HG03354 (cell line): ENCODE measurements around the gene ARAF.
"Not testable (repeated sequence)": the region's sequence is repeated elsewhere in the genome, so short reads cannot be mapped to it uniquely, and the experiment has no call there.

Experiments
- ATAC-seq: cut with Tn5 transposase; IDR thresholded peaks from one replicate; pipeline ENCODE4 v1.9.1; 2021; ENCODE audit warnings: mild to moderate bottlenecking; ENCODE audit not compliant: unreplicated experiment, poor library complexity, severe bottlenecking

ARAF gene

DNA sequence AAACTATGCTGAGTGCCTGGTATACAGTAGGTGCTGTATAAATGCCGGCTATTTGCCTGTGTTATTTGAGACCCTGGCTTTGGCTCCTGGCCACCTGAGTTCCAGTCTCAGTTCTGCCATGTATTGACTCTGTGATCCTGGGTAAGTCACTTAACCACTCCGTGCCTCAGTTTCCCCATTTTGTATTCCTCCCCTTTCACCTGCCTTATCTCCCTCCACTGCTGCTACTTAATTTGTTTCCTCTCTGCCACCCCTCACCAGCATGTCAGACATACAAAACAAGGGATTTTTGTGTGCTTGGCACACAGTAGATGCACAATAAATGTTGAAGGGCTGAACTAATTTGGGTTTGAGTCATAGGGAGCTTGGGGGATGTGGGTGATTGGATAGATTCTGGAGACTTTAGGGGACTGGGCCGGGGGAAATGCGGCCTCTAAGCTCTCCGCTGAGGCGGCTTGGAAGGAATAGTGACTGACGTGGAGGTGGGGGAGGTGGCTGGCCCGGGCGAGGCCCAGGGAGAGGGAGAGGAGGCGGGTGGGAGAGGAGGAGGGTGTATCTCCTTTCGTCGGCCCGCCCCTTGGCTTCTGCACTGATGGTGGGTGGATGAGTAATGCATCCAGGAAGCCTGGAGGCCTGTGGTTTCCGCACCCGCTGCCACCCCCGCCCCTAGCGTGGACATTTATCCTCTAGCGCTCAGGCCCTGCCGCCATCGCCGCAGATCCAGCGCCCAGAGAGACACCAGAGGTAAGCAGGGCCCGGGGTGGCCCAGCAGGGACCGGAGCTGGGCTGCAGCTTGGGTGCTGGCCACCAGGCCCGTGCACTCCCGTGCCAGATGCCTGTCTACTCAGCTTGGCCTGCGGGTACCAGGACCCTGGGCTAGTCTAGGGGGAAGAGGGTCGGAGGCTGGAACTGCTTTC lies 21.0 kb downstream of the ARAF start, which contains the start of gene TIMP1:
TIMP1 (plus strand) TSS at position 706 of the 917 bp plus-strand sequence. CDS start 980 bp downstream, outside the sequence.
- peak; percentile 83 for ATAC-seq

DNA sequence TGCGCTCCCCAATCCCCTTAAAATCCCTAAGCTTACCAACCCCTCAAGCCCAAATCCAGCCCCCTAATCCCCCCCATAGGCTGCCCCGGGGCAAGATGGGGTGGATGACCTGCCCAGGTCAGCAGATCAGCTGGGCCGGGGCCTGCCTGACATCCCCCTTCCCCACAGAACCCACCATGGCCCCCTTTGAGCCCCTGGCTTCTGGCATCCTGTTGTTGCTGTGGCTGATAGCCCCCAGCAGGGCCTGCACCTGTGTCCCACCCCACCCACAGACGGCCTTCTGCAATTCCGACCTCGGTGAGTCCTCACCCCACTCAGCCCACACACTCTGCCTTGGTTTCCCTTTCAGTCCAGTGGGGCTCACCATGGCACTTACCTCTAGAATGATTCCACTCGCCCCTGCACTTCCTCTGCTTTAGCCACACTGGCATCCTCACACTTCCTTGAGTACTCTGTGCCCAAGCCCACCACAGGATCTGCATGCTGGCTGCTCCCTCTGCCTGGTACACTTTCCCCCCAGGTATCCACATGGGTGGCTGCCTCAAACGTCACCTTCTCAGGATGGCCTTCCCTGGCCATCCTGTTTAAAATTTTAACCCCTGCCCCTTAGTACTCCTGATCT lies 22.3 kb downstream of the ARAF start:
- no peak for ATAC-seq

DNA sequence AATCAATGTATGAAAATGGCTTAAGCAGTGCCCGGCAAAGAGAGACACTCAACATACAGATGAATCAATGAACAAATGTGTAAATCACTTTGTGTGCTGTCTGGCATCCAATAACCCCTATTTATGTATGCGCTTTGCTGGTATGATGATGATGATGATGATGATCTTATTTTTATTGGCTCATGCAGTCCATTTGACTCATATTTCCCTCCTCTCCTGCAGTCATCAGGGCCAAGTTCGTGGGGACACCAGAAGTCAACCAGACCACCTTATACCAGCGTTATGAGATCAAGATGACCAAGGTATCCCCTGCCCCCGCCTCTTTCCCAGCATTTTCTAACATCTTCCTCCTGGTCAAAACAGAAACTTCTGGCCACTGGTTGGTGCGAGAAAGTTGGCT lies 23.7 kb downstream of the ARAF start:
- ATAC-seq, result no peak

DNA sequence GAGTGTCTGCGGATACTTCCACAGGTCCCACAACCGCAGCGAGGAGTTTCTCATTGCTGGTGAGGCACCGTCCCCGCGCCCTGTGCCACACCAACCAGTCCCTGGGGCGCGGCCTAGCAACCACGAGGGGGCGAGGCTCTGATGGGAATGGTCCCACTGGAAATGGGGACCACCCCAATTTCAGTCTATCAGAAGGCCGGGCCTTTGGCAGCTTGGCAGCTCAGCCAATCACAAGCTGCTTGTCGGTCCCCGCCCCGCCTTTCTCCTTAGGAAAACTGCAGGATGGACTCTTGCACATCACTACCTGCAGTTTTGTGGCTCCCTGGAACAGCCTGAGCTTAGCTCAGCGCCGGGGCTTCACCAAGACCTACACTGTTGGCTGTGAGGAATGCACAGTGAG lies 24.3 kb downstream of the ARAF start:
- no peak for ATAC-seq

DNA sequence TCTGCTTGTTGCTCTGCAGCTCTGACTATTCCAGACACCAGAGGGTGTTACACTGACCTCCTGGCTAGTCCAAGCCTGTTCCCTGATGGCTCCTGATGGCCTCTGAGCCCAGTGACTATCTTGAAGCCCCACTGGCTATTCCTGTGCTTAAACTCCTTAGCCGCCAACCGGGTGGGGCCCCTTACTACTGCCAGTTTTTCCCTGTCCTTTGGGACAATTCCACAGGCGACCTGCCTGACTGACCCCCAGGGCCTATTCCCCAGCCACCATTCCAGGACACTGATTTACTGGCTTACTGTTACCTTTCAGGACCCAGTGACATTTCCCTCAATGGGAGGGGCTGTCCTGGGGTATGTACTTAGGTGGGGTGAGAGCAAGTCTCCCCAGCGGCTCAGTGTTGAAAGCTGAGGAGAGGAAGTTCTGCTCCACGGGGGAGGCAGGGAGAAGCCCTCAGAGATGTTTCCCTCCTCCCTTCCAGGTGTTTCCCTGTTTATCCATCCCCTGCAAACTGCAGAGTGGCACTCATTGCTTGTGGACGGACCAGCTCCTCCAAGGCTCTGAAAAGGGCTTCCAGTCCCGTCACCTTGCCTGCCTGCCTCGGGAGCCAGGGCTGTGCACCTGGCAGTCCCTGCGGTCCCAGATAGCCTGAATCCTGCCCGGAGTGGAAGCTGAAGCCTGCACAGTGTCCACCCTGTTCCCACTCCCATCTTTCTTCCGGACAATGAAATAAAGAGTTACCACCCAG lies 25.2 kb downstream of the ARAF start:
- ATAC-seq, result no peak

DNA sequence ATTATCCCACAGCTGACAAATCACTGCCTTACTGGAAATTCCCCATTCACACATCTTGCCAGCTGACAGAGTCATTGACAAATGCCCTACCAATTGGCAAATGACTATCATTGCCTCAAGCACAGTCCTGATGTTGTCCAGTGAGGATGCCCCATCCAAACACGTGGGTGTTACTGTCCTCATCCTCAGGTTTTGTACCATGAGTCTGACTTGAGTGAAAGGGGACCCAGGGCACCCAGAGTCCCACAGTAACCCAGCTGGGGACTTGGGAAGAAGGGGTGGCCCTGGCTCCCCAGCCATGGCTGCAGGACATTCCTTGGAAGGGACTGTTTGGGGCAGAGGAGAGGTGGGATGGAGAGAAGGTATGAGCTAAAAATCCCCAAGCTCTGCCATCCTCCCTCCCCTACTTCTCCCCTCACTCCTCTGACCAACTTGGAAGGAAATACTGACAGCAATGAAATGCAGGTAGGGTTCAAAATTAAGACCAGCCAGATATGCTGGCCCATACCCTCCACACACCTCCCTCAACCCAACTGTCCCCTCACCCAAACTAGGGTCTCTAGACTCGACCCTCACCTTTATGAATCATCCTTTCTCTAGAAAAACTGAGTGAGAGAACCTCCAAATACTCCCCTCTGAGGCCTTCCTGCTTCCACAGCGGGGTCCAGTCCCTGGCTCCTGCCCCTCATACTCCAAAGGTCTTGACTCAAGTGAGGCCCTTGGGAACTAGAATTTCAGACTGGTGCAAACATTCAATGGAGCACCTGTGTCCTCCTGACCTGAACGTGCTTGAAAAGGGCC lies 26.3 kb downstream of the ARAF start:
- no peak for ATAC-seq

DNA sequence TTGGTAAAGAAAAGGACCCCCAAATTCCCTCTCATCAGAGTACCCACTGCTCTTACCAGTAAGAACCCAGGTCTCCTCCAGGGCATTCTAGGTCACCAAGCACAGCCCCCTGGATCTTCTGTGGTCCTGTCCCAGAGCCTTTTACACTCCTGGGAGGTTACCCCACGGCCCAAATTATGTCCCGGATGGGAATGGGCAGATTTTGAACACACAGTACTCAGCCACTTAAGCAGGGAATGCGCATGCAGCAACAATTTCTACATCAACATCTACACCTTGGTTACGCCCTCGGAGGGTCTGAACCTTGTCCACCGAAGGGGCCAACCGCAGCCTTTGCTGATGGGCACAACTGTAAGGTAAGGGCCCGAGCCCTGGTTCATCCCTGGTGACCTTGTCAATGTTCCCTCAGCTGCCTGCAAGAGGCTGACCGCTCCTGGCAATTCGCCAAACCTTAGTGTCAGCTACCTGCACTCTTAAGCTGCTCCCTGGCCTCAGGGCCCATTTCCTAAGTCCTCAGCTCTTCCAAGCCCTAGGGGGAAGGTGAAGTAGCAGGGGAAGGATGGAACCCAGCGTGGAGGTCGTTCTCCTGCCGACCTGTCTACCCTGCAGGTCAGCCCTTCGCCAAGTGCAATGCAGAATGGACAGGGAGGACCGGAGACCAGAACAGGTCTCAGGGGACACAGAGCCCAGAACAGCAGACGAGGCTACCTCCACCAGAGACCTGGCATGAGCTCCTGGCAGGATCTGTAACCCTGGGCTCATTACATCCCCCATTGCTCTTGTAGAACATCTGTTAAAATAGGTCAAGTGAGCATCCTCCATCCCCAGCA lies 27.1 kb downstream of the ARAF start:
- no peak for ATAC-seq

DNA sequence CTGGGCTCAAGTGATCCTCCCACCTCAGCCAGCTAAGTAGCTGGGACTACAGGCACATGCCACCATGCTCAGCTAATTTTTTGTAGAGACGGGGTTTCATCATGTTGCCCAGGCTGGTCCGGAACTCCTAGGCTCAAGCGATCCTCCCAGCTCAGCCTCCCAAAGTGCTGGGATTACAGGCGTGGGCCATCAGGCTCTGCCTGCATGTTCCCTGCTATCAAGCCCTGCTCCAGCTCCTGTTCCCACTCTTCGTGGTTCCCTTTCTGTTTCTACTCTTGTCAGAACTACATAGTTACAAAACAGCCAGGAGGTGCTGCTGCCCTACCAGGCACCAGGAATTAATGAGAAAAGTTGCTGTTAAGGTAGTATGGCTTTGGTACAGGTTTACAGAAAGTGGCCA lies 30.0 kb downstream of the ARAF start:
- no peak for ATAC-seq

DNA sequence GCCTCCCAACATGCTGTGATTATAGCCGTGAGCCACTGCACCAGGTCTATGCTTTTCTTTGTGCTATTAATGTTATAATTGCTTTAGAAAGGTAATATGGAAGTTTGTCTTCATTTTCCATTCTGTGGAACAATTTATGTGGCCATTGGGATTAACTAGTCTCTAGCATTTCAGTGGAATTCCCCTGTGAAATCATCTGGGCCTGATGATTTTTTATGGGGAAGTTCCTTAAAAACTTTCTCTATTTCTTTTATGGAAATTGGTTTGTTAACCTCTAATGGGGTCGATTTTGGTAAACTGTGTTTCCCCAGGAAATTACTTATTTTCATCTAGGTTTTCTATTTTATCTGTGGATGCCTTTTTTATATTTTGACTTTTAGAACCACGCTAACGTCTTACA lies 32.5 kb downstream of the ARAF start:
- no peak for ATAC-seq

DNA sequence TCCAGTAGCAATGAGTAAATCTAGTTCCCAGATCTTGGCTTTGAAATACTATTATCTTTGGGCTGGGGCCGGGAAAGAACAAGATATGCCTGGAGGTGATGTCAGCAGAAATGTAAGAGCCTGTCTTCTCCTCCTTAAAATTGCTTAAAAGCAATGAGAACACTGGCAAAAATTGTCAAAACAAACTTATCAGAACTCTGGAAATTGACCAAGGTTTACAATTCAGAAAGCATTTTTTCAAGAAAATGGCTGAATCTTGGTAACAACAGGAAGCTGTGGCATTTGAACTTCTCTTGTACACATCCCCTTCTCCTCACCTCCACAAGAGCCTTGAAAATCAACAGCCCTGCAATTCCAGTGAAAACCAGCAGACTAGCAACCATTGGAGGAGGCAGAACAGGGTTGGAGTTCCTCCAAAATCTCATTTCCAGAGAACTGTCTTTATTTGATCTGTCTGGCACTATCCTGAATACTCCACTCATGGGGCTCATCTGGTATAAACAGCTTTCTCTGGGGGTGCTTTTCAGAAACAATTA lies 34.8 kb downstream of the ARAF start:
- no peak for ATAC-seq

DNA sequence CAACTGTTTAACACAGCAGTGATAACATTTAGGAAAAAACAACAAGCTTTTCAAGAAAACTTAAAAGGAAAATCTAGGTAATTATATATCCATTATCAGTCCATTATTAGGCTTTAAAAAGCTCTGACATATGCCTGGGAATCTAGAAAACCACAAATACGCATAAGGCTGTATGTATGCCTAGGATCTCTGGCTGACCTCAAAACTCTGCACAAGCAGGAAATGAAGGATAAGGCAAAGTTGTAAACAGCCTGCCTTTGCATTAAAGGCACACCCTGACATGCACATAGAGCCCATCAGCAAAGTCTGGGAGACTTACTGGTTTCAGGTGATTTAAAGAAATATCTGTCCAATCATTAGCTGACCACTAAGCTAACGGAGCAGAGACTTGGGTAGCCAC lies 35.3 kb downstream of the ARAF start:
- no peak for ATAC-seq

DNA sequence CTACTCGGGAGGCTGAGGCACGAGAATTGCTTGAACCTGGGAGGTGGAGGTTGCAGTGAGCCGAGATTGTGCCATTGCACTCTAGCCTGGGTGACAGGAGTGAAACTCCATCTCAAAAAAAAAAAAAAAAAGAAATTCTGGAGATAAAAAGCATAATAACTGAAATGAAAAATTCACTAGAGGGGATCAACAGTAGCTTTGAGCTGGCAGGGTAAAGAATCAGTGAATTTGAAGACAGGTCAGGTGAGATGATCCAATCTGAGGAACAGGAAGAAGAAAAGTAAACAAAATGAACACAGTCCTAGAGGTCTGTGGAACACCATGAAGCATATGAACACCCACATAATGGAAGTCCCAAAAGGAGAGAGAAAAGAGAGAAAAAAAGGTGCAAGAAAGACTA lies 36.2 kb downstream of the ARAF start:
- ATAC-seq, result no peak

DNA sequence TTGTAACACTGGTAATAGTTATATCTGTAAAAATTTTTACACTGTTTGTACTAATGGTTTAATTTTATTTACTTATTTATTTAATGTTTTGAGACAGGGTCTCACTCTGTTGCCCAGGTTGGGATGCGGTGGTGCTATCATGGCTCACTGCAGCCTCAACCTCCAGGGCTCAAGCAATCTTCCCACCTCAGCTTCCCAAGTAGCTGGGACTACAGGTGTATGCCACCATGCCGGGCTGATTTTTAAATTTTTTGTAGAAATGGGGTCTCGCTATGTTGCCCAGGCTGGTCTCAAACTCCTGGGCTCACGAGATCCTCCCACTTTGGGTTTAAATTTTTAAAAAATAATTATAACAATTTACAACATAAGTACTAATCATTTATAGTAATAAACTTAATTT lies 42.1 kb downstream of the ARAF start:
- not testable (repeated sequence) for ATAC-seq

DNA sequence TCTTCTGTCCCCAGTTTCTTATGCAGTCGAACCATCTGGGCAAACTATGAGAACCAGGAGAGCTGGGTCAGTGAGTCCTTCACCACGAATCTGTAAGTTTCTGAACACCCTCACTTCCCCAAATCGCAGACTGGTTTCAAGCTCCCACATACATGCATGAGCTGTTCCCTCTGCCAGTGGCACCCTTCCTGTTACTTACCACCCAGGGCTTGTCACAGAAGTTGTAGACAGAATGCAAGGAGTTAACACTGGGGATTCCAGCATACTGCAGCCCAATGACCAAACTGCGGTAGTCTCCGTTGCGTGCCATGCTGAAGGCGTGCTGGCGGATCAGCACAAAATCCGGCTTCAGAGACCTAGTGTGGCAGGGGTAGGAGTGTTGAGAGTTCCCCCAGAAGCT lies 44.0 kb downstream of the ARAF start:
- ATAC-seq, result no peak

DNA sequence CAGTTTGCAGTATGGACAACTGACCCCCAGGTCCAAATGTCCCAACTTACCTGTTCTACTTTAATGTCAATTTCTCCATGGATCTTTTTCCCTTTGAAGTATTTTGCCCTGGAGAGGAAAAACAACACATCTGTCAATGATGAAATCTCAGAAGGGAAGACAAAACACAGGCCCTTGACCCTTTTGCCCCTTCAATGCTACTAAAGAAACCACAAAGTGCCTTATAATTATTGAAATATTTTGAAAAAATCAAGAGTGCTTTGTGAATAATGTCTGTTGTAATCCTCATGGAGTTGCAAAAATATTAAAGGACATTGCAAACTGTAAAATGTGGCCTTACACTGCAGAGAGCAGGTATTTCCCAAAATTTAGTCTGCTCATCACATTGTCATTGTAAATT lies 46.1 kb downstream of the ARAF start:
- ATAC-seq, result no peak

DNA sequence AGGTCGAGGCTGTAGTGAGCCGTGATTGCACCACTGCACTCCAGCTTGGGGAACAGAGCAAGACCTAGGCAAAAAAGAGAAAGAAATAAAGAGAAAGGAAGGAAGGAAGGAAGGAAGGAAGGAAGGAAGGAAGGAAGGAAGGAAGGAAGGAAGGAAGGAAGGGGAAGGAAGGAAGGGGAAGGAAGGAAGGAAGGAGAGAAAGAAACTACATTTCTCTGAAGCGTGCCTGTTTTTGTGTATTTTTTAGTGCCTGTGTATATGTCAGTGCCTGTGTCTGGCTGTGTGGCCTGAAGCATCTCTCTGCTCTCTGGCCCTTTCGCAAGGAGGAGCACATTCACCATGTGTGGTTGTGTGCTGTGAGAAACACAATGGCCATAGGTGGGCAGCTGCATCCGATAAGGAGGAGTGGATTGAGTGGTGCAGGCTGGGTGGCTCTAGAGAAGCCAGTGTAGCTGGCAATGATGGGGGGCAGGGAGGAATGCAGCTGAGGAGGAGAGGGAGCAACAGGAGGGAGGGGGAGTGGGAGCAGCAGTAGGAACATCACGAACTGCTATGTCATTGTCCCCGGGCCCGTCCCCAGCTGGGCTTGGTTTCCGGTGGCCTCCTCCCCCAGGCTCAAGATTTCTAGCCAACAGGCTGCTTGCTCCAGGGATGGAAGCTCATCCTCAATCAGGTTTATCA lies 47.3 kb downstream of the ARAF start:
- ATAC-seq, result no peak

DNA sequence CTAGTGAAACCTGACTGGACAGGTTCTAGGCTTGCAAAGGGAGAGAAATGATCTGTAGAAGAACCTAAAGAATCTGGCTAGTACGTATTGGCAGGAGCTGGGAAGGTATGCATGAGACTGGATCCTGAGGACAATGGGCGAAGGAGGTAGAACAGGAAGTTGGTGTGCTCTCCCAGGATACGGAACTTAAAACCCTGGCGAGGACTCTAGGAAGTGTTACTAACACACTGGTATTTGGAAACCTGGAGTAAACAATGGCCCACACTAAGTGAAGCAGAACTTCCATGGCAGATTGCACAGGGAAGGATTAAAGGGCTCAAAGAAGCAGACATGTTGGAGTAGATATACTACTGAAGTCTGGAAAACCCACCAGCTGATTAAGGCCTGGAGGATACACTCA lies 49.5 kb downstream of the ARAF start:
- ATAC-seq, result no peak

DNA sequence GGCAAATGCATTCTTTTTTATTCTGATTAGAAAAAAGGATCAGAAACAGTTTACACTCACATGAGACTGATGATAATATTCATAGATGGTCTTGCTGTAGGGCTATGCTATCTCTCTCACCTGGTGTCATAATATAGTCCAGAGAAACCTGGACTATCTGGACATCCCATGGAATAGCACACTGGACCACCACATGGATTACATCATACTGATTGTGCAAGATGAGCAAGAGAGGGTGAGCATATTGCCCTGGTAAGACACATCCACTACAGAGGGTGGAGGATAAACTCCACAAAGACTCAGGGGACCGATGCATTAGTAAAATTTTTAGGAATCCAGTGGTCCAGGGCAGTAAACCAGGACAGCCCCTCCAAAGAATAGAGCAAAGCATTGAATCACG lies 50.5 kb downstream of the ARAF start:
- ATAC-seq, result no peak
